Mesodermal cell (in vitro differentiated cells): ENCODE data around the gene CCDC63.

ENCODE experiments used
- H3K27ac ChIP-seq: 2 replicates; pipeline ENCODE4 v1.7.0; 2013; ENCODE audit warnings: mild to moderate bottlenecking, low read depth, low read length, moderate library complexity; ENCODE audit not compliant: severe bottlenecking
- H3K36me3 ChIP-seq: 2 replicates; pipeline ENCODE4 v1.7.1; 2013; ENCODE audit warnings: mild to moderate bottlenecking, low read length, moderate library complexity; ENCODE audit not compliant: control insufficient read depth, insufficient read depth
- H3K4me1 ChIP-seq: one replicate; pipeline ENCODE4 v1.7.1; 2013; ENCODE audit warnings: mild to moderate bottlenecking, low read length; ENCODE audit not compliant: insufficient read depth, control insufficient read depth, poor library complexity, severe bottlenecking
- H3K4me3 ChIP-seq: 2 replicates; pipeline ENCODE4 v1.7.0; 2013; ENCODE audit warnings: low read length, control low read depth, mild to moderate bottlenecking; ENCODE audit not compliant: insufficient read depth, poor library complexity, severe bottlenecking; ENCODE audit errors: extremely low read depth
- H3K9me3 ChIP-seq: 2 replicates; pipeline ENCODE4 v1.7.1; 2013; ENCODE audit warnings: mild to moderate bottlenecking, low read length, moderate library complexity; ENCODE audit not compliant: control insufficient read depth
- WGBS, 2 experiments: methylation state at CpG; one replicate each; pipeline ENCODE4 v1.1.5; 2013; ENCODE audit warnings: missing lambda C conversion rate in 2 of 2; ENCODE audit not compliant: insufficient coverage in 2 of 2; 5-methylcytosine and 5-hydroxymethylcytosine counted together

The CCDC63 gene

DNA sequence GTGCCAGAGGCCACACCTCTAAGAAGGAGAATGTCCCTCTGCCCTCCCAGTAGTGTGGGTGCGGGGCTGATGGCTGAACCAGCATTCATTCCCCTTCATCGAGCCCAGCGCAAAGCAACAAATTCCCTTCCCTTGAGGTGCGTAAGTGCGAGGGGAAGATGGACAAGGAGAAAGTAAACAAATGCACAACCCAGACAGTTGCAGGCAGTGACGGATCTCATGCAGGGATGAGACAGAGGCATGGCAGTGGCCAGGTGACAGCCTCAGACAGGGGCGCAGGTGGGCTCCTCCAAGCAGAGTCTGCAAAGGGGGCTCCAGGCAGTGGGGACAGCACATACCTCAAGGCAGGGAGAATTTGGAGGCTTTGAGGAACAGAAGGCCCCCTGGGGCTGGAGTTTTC is 75.9 kb downstream of the CCDC63 start:
- H3K4me3 ChIP-seq = no peak overlapping the region
- no peaks in the 10 kb centered on the region for H3K9me3 ChIP-seq
- H3K36me3 ChIP-seq = no peaks in the 10 kb centered on the region
- H3K27ac ChIP-seq = no peak overlapping the region
- no peaks in the 10 kb centered on the region for H3K4me1 ChIP-seq
- WGBS, 2 experiments = 62 to 74% methylated on average over 3 to 7 of the region's 7 CpGs

DNA sequence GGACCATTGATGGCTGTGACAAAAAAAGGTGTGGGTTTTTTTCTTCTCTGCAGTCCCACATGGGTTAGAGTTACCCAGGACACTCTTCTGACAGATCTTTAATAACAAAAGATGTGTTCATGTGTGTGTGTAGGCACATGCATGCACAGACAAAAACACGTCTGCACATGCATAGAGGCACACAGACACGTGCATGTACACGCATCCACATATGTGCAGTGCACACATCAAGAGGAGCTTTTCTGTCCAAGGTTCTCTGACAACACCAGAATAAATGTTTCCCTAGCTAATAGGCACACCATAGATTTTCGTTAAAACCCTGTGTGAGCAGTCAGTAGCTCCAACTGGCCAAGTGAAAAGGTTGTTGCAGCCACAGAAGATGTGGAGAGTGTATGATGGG is 76.4 kb downstream of the CCDC63 start:
- H3K36me3 ChIP-seq = no peaks in the 10 kb centered on the region
- H3K4me3 ChIP-seq = no peak overlapping the region
- H3K27ac ChIP-seq = no peak overlapping the region
- H3K9me3 ChIP-seq = no peaks in the 10 kb centered on the region
- WGBS, 2 experiments = 87 to 100% methylated on average over 4 of the region's 4 CpGs
- no peaks in the 10 kb centered on the region for H3K4me1 ChIP-seq

DNA sequence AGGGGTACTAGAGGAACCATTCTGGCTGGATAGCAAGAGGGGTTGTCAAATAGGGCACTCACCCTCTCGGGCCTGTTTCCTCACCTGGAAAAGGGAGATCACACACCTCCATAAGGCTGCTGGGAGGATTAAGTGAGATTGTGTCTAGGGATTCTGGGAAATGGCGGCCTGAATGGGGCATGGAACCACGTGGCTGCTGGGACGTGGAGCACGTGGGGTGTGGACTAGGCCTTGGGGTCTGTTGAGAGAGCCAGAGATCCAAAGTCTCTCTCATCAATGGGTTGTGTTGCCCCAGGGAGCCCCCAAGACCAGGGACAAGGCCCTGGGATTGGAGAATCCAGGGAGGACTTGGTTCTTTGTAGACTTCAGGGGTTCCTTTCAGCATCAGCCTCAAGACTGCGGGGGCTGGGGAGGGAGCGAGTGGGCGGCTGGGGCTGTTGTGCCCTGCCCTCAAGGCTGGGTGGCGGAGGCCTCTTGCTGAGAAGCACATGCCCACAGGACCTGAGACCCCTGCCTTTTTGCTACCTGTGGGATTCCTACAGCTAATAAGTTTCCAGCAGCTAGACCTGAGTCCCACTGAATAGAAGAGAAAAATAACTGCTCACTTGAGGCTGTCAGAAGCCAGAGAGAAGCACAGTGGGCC is 77.0 kb downstream of the CCDC63 start:
- Histone ChIP-seq H3K4me1 (no peaks in the 10 kb centered on the region), H3K4me3 (no peak overlapping the region), H3K36me3 (no peaks in the 10 kb centered on the region), H3K9me3 (no peaks in the 10 kb centered on the region), H3K27ac (no peak overlapping the region)
- WGBS, 2 experiments = 94 to 97% methylated on average over 7 to 8 of the region's 9 CpGs

DNA sequence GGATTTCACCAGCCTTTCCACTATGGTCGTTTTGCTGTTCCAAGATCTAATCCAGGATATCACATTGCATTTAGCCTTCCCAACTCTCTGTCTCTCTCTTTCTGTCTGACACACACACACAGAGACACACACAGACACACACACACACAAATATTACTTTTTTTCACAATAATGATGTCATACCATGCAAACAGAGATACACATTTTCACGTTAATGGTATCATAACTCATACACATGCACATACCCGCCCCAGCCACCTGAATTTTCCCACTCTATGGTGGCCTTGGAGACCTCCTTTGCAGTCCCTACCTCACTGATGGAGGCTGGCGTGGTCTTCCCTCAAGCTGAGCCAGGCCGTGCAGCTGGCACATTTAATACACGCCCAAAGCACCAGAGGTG is 80.8 kb downstream of the CCDC63 start:
- Histone ChIP-seq H3K9me3 (no peaks in the 10 kb centered on the region), H3K27ac (no peak overlapping the region), H3K4me3 (no peak overlapping the region), H3K4me1 (peaks cover 4% of the 10 kb centered on the region), H3K36me3 (no peaks in the 10 kb centered on the region)
- 79 to 89% methylated on average over 3 to 4 of the region's 6 CpGs for WGBS, 2 experiments

DNA sequence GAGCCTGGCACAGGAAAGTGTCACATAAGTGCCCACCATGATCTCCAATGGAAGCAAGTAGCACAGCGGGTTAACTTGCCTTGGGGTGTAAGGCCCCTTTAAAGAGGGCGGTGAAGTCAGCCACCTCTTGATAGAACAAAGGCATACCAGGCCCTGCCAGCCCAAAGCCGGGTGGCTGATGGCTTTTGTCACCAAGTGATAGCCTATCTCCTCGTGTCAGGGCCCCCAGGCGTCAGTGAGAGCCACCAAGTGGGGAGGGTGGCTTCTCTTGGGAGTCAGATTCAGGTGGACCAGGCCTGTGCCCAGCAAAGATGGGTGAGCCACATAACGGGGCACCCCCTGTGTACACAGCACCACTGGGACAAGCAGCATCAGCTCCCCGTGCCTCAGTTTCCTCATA is 81.9 kb downstream of the CCDC63 start:
- H3K9me3 ChIP-seq = no peaks in the 10 kb centered on the region
- no peaks in the 10 kb centered on the region for H3K36me3 ChIP-seq
- no peak overlapping the region for H3K27ac ChIP-seq
- 63 to 67% methylated on average over 7 of the region's 7 CpGs for WGBS, 2 experiments
- H3K4me1 ChIP-seq = peaks cover 4% of the 10 kb centered on the region
- no peak overlapping the region for H3K4me3 ChIP-seq

DNA sequence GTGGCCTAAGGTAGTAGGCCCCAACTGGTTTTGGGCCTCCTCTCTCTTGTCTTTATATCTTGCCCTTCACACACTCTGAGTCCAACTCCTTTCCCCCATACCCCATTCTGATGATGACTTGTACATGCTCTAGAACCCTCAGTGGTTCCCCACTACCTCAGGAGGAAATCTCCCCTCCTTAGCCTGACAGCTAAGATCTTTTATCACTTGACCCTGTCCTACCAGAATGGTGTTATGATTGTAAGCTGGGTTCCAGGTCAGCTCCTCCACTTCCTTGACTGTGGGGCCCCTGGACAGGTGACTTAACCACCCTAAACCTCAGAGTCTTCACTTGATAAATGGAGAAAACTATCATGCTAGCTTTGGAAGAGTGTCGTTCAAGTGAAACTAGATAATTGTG is 83.0 kb downstream of the CCDC63 start:
- no peaks in the 10 kb centered on the region for H3K9me3 ChIP-seq
- H3K4me1 ChIP-seq = peaks cover 4% of the 10 kb centered on the region
- H3K27ac ChIP-seq = no peak overlapping the region
- no peak overlapping the region for H3K4me3 ChIP-seq
- WGBS, 2 experiments = 100% methylated on average over 1 of the region's 1 CpG
- H3K36me3 ChIP-seq = no peaks in the 10 kb centered on the region

DNA sequence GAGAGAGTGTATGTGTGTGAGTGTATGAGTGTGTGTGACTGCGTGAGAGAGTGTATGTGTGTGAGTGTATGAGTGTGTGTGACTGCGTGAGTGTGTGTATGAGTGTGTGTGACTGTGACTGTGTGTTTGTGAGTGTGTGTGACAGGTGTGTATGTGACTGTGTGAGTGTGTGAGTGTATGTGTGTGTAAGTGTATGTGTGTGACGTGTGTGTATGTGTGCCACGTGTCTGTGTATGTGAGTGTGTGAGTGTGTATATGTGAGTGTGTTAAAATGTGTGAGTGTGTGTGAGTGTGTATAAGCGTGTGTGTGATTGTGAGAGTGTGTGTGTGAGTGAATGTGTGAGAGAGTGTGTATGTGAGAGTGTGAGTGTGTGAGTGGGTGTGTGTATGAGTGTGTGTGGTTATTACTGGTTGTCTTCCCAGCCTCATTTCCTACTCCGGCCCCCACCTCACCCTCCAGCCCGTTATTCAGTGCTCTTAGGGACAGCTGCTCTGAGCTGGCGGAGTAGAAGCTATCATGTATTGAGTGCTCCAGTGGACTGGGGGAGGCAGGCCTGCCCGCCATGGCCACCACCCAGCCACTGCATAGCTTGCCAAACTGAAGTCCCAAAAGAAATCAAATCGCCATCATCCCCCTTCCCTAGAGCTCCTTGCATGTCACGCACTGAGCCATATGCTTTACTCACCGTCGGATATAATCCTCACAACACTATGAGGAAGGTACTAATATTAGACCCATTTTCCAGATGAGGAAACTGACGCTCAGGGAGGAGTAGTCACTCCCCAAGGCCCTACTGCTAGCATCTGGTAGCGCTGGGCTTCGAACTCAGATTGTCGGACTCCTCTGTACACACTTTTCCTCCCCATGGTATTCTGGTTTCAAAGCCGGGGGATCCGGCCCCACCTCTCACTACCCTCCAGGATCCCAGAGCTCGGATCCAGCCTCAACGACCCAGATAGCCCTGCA is 83.8 kb downstream of the CCDC63 start:
- Histone ChIP-seq H3K4me1 (peaks cover 4% of the 10 kb centered on the region), H3K9me3 (no peaks in the 10 kb centered on the region), H3K4me3 (no peak overlapping the region), H3K27ac (no peak overlapping the region), H3K36me3 (no peaks in the 10 kb centered on the region)
- WGBS, 2 experiments = 89 to 93% methylated on average over 18 to 19 of the region's 21 CpGs

DNA sequence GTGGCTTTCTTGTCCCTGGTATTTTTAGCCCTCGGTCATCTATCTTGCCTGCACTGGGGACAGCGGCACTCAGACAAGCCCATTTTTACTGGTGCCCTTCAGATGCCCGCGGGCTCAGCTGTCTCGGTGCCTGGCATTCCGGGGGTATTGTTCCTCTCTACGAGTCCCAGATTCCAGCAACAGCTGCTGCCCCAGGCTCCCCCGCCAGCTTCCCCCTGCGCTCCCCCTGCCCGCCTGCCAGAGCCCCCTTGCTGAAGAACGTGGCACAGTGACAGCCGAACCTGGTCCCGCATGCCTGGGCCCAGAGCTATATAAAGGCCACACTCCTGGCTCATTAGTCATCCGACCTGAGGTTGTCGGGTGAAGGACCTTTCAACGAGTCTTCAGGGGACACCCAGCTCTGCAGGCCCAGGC is 84.5 kb downstream of the CCDC63 start:
- Histone ChIP-seq H3K9me3 (no peaks in the 10 kb centered on the region), H3K4me1 (peaks cover 4% of the 10 kb centered on the region), H3K4me3 (no peak overlapping the region), H3K27ac (no peak overlapping the region), H3K36me3 (no peaks in the 10 kb centered on the region)
- 73 to 79% methylated on average over 14 to 15 of the region's 16 CpGs for WGBS, 2 experiments

DNA sequence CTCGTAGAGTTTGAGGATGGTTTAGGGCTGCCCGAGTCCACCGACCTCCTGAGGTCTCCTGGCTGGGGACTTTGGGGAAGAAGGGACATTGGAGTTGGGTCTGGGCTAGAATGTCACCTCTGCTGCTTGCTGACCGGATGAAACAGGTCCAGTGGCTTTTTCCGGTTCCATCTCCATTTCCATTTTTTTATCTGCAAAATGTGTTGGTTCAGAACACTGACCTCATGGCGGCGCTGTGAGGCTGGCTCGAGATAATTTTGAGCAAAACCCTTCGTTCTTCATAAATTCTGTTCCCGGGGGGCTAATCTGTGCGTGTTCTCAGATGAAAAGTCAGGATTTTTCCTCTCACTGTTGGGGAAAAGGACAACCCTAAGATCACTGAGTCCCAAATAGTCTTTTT is 85.3 kb downstream of the CCDC63 start:
- H3K27ac ChIP-seq = no peak overlapping the region
- no peaks in the 10 kb centered on the region for H3K36me3 ChIP-seq
- 72 to 85% methylated on average over 11 of the region's 11 CpGs for WGBS, 2 experiments
- H3K4me3 ChIP-seq = no peak overlapping the region
- peaks cover 4% of the 10 kb centered on the region for H3K4me1 ChIP-seq
- no peaks in the 10 kb centered on the region for H3K9me3 ChIP-seq

DNA sequence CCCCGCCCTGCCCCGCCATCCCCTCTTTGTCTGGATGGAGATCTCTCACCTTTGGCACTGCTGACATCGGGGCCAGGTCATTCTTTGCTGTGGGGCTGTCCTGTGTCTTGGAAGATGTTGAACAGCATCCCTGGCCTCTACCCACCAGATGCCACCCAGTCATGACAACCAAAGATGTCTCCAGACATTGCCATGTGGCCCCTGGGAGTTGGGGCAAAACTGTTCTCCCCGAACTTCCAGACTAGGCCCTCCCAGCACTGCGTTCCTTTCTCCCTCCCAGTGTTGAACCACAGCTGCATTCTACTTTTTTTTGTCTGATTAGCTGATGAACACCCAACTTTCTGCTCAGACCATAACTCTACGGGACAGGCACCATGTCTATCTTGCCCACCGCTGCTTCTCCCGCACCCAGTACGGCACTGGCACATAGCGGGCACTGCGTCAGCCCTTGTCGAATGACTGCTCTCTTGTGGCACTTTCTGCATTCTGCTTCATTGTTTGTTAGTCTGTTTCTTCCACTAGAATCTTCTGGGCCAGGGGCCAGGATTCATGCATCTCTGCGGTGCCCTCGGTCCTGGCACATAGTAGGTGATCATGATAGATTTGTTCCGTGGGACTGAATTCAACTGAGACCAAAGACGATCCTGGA is 86.7 kb downstream of the CCDC63 start:
- Histone ChIP-seq H3K9me3 (no peaks in the 10 kb centered on the region), H3K4me1 (peaks cover 4% of the 10 kb centered on the region), H3K27ac (no peak overlapping the region), H3K36me3 (no peaks in the 10 kb centered on the region), H3K4me3 (no peak overlapping the region)
- 90 to 96% methylated on average over 14 to 15 of the region's 16 CpGs for WGBS, 2 experiments
